Stimulated activated CD4-positive, alpha-beta T cell treated with anti-CD3 and anti-CD28 coated beads, Interleukin-15, amount 100 ng/mL, for 48 hours (primary cell): Measurements from ENCODE around the gene CPOX.

ENCODE experiments used
- DNase-seq, 2 donors: peaks; one replicate each; pipeline ENCODE4 v3.0.0-alpha.2; 2020; ENCODE audit warnings: low read depth in 2 of 2

The CPOX gene

GRCh38 chr3:98596087-98596486 is 2.7 kb upstream of the CPOX start:
- no peak for DNase-seq

DNA sequence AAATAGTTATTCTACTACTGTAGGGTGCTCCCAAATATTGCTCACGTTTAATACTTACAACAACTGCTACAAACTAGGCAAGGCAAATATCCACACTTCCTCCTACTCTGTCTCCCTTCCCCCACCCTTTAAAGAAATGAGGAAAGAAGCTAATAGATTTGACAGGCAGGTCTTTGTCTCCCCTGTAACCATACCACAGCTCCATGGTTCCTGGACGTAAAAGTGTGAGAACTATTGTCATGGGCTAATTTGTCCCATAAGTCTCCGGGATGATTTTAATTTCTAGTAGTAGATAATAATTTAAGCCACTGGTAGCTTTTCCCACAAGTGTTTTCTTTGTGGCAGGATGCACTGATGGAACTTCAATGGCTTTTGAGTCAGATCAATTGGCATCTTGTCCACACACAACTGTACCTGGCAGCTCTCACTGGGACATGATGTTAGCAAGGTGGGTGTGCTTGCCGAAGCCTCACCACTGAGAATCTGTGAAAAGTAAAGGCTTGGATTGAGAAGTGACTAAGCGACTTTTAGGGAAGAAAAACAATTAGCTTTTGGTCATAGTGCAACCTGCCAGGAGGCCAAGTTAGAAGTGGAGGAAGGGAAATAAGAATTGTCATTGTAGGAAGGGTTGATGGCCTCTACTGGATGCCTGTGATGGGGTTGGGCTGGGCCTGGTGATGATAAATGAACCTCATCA is 1.4 kb upstream of the CPOX start:
- no peak for DNase-seq

DNA sequence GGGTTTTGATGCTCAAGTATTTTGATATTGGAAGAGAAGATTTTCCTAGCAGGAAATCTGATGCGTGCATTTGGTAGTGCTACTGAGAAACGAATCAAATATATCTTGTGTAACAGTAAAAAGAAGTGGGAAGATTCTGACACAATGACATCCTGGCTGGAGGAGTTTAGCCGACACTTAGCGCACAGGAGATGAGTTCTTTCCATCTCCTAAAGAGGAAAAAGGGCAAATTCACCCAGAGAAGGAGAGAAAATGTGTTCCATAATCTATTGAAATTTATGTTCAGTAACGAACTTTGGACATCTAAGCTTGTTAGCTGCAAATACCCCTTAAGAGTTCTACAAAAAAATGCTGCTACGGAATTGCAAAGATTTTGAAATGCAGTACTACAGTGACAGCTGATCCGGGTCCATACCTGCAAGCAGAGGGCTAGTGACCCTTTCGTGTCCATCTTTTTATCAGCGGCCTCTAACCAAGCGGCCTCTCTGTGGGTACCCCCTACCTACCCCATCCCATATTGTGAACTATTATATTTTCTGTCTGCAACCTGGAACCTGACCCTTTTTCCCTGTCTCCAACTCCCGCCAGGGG is 971 bp downstream of the CPOX start:
- no peak for DNase-seq

DNA sequence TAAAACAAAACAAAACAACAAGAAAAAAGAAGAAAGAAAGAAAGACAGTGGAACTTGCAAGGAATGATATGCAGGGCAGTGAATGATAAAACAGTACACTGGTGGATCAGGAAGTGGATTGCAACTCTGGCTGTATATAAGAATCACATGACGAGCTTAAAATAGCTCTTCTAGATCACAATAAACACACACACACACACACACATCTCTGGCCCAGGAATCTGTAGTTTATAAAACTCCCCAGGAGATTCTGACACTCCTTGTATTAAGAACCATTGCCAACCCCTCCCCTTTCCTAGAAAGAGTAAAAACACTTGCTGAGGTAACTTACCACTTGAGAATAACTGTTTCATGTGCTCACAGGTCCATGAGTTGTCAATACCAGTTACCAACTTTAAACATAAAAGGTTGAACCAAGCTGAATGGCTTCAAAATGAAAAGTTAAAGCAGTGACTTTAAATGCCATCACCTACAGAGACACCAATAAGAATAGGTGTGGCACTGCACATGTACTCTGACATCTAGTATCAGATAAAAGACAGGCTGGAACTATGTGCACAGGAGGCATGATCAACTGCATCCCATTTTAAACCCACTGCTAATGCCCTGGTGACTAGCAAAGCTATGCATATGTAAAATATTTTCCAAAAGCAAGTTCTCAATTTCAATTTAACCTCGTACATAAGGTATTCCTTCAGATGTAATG is 3.9 kb downstream of the CPOX start:
- DNase-seq, result no peak

- DNase-seq, result no peak
Measured at GRCh38 chr3:98588065-98588464, 5.3 kb downstream of the CPOX start.

- DNase-seq, result no peak
Measured at GRCh38 chr3:98587654-98588053, 5.8 kb downstream of the CPOX start.

DNA sequence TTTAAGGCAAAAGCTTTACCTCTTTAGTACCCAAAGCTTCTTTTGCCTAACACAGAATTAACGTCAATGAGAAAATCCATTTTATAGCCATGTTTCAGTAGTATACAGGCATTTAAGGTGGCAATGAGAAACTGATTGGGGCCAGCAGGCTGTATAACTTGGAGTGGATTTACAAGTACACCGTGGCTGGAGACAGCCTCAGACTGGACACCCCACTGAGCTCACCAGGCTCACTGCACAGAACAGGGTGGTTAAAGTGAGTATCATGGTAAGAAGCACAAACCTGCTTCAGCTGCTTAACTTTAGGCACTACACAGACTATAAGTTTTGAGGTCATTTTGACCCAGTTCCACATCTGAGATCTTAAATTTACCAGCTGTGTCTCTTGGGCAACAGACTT is 8.9 kb downstream of the CPOX start:
- no peak for DNase-seq

DNA sequence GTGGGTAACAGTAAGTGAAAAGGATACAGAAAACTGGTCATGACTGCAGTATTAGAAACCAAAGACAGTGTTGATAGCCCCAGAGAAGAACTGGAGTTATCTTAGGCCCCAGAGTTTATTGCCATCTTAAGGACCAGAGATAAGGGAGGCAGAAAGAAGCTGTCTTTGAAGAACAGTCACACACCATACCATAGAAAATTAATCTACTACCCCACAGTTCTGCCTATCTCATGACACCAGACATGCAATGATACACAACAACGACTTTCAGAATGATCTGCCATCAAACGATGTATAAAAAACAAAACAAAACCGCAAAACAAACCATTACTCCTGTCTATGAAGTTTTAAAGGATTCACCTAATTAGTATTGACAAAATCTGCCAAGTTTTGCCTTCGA is 9.6 kb downstream of the CPOX start:
- DNase-seq, result no peak

DNA sequence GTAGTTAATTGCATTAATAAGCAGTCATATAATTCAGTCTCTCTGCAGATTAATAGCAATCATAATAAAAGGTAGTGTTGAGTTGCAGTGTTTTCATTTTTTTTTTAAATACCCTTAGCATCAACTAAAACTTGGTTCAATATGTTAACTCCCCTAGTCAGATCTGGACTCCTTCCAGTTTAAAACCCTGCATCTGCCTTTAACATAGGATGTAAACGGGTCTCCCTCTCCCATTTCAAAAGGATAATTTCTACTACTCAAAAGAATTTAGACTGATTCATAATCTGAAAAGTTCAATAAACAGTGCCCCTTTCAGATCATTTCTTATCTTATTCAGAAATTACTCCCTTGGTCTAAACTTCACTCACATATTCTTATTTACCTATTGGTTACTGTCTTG is 11.4 kb downstream of the CPOX start:
- no peak for DNase-seq

- DNase-seq, result no peak
Measured at GRCh38 chr3:98581474-98581873, 11.9 kb downstream of the CPOX start.

GRCh38 chr3:98580401-98581386 is 12.7 kb downstream of the CPOX start:
- no peak for DNase-seq

GRCh38 chr3:98577178-98577895 is 16.1 kb downstream of the CPOX start:
- DNase-seq, result no peak

DNA sequence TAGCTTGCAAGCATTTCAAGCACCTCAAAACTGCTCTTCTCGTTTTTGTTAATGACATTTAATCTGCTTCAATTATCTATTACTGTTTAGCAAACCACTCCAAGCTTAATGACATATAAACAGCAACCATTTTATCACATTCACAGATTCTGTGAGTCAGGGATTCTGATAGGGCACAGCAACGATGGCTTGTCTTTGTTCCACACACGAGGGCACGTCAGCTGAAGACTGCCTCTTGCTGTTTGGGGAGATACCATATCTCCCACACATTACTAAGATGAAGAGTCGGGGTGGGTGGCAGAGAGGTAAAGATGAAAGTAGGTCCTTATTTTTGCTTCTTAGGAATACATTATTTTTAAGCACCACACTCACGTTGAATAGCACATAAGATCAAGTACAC is 19.3 kb downstream of the CPOX start:
- DNase-seq, result no peak

DNA sequence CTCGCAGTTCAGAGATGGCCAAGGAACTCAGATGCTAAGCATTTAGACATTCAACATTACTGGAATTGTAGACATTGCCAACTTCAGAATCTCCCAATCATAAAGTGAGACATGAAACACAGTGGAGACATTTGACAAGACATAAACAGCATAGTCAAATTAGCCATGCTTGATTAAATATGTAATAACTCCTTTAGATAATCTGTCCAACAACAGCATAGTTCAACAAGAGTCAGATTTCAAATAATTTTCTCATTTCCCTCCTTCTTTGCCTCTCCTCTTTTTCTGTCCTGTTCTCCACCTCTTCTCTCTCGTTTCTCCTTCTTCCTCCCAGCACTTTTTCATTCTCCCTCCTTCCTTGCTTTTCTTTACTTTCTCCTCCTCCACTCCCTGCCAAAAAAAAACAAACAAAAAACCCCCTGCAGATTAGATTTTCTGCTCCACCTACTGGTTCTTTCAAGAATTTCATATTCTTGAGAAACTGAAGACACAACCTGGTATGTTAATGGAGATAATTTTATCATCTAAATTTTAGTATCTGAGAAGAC is 20.2 kb downstream of the CPOX start:
- no peak for DNase-seq

GRCh38 chr3:98568402-98568801 is 25.0 kb downstream of the CPOX start:
- DNase-seq, result no peak

- DNase-seq, result no peak
Measured at GRCh38 chr3:98567666-98568270, 25.6 kb downstream of the CPOX start.

DNA sequence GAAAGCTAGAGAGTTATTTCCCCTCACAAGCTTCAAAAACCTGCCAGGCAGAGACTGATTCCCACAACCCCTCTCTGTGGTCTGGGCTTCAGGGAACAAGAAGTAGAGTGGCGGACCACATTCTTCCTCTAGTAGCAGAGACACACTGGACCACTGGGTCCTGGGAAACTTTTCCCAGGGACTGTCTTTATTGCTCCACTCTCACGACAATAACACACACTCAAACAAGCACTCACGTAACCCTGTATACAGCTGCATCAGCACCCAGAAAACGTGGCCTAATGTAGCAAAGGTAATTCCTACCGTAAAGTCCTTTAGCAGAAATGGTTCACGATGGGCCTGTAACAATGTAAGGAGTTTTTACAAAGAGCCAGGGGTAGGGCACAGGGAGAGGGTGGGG is 27.6 kb downstream of the CPOX start:
- no peak for DNase-seq

- DNase-seq, result no peak
Measured at GRCh38 chr3:98565237-98565643, 28.2 kb downstream of the CPOX start.

DNA sequence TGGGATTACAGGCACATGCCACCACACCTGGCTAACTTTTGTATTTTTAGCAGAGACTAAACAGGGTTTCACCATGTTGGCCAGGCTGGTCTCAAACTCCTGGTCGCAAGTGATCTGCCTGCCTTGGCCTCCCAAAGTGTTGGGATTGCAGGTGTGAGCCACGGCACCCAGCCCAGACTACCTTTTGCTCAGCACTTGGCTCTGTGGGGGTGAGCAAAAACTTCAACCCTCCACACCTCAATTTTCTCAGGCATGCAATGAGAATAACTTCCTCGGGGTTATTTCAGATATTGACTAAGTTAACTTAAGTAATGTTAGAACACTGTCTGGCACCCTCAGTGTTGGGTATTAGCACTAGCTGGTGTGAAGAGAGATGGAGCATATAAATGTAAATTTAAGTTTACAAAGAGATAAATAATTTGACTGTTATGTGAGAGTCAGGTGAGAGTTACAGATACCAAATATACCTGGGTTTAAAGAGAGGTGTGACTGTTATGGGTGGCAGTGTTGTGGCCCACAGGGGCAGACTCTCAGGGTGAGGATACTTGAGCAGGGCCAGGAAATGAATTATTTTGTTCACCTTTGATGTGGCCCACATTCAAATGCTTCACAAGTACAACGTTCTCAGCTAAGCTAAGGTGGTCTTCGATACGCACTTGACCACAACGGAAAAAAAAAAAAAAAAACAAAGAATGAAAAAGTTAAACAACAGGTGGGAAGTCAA is 29.0 kb downstream of the CPOX start:
- no peak for DNase-seq
